CD4-positive, alpha-beta T cell treated with Interleukin-6 at 100 ng/mL for 8 hours (primary cell): Measurements from ENCODE around the gene OAT.

Experiments
- DNase-seq: peaks from one replicate; pipeline ENCODE4 v3.0.0-alpha.2; 2020; ENCODE audit warnings: mixed read lengths, low spot score

OAT gene

GRCh38 chr10:124353896-124354295, 64.8 kb downstream of the OAT start:
- DNase-seq, result no peak

- DNase-seq, result no peak
Observed at GRCh38 chr10:124353091-124353815, 65.5 kb downstream of the OAT start.

GRCh38 chr10:124351481-124352220, 67.1 kb downstream of the OAT start:
- no peak for DNase-seq

GRCh38 chr10:124350806-124351205, 67.9 kb downstream of the OAT start:
- no peak for DNase-seq

- DNase-seq, result no peak
Observed at GRCh38 chr10:124349996-124350280, 68.8 kb downstream of the OAT start.

- no peak for DNase-seq
Observed at GRCh38 chr10:124349231-124349995, 69.3 kb downstream of the OAT start.

GRCh38 chr10:124348801-124349200, 69.9 kb downstream of the OAT start:
- no peak for DNase-seq

GRCh38 chr10:124347956-124348355, 70.8 kb downstream of the OAT start:
- DNase-seq, result no peak
